ENCODE data around the gene ZDHHC11.
"Not testable (repeated sequence)": the region's sequence is repeated elsewhere in the genome, so short reads cannot be mapped to it uniquely, and the experiment has no call there.

The ZDHHC11 gene

GRCh38 chr5:762996-763395 lies 87.8 kb downstream of the ZDHHC11 start:
- not testable (repeated sequence) for H3K4me3 ChIP-seq (ENCODE audit: low read length); H3K27me3 ChIP-seq (ENCODE audit: insufficient read depth, low read length, poor library complexity); H4K8ac ChIP-seq (ENCODE audit: low read depth, low read length); H3K36me3 ChIP-seq (ENCODE audit: control insufficient read depth, insufficient read depth, low read length); H3K23ac ChIP-seq (ENCODE audit: low read length); H3K4me2 ChIP-seq (ENCODE audit: low read length); H3K79me2 ChIP-seq (ENCODE audit: control insufficient read depth, insufficient read depth, low read length); H3K56ac ChIP-seq (ENCODE audit: low read length); H3K18ac ChIP-seq (ENCODE audit: low read length); H2BK15ac ChIP-seq (replicated peaks; ENCODE audit: low read depth); H2BK5ac ChIP-seq (ENCODE audit: low read length); H3K9ac ChIP-seq (ENCODE audit: low read length); H2BK120ac ChIP-seq (ENCODE audit: low read depth, low read length); H2AK5ac ChIP-seq (ENCODE audit: low read length); H4K5ac ChIP-seq (ENCODE audit: low read length); H3K27ac ChIP-seq (ENCODE audit: low read depth, low read length); DNase-seq; H3K4ac ChIP-seq (ENCODE audit: low read depth, low read length); H3K4me1 ChIP-seq (ENCODE audit: control insufficient read depth, low read depth, low read length); H3K79me1 ChIP-seq (ENCODE audit: low read length)
- WGBS (ENCODE audit: extremely low coverage, insufficient coverage, low lambda C conversion rate) = no CpG with 5 or more reads among the region's 8 CpGs

- Histone ChIP-seq H3K4ac (ENCODE audit: low read depth, low read length) (no peak overlapping the region), H3K4me3 (ENCODE audit: low read length) (no peak overlapping the region), H3K79me1 (ENCODE audit: low read length) (no peaks in the 10 kb centered on the region), H3K27ac (ENCODE audit: low read depth, low read length) (no peak overlapping the region), H3K36me3 (ENCODE audit: control insufficient read depth, insufficient read depth, low read length) (no peaks in the 10 kb centered on the region), H2BK120ac (ENCODE audit: low read depth, low read length) (no peak overlapping the region), H2AK5ac (ENCODE audit: low read length) (no peak overlapping the region), H2BK5ac (ENCODE audit: low read length) (no peak overlapping the region), H3K27me3 (ENCODE audit: insufficient read depth, low read length, poor library complexity) (no peaks in the 10 kb centered on the region), H4K8ac (ENCODE audit: low read depth, low read length) (no peak overlapping the region), H4K5ac (ENCODE audit: low read length) (no peak overlapping the region), H3K23ac (ENCODE audit: low read length) (no peak overlapping the region), H2BK15ac (replicated peaks; ENCODE audit: low read depth) (no peak overlapping the region), H3K79me2 (ENCODE audit: control insufficient read depth, insufficient read depth, low read length) (no peaks in the 10 kb centered on the region), H3K56ac (ENCODE audit: low read length) (no peak overlapping the region), H3K18ac (ENCODE audit: low read length) (no peak overlapping the region), H3K4me2 (ENCODE audit: low read length) (no peak overlapping the region), H3K9ac (ENCODE audit: low read length) (no peak overlapping the region), H3K4me1 (ENCODE audit: control insufficient read depth, low read depth, low read length) (no peaks in the 10 kb centered on the region)
- no peak for DNase-seq
- no CpG with 5 or more reads among the region's 8 CpGs for WGBS (ENCODE audit: extremely low coverage, insufficient coverage, low lambda C conversion rate)
These were observed 88.7 kb downstream of the ZDHHC11 start for GRCh38 chr5:761854-762710.

GRCh38 chr5:761059-761771 lies 89.6 kb downstream of the ZDHHC11 start:
- no peak overlapping the region for H3K27ac ChIP-seq (ENCODE audit: low read depth, low read length)
- no peak overlapping the region for H3K18ac ChIP-seq (ENCODE audit: low read length)

GRCh38 chr5:760363-761058 lies 90.3 kb downstream of the ZDHHC11 start:
- H3K27me3 ChIP-seq (ENCODE audit: insufficient read depth, low read length, poor library complexity) = no peaks in the 10 kb centered on the region
- no peak overlapping the region for H4K8ac ChIP-seq (ENCODE audit: low read depth, low read length)
- H3K18ac ChIP-seq (ENCODE audit: low read length) = no peak overlapping the region
- no peak overlapping the region for H2BK120ac ChIP-seq (ENCODE audit: low read depth, low read length)
- no peak overlapping the region for H3K4me3 ChIP-seq (ENCODE audit: low read length)
- H4K5ac ChIP-seq (ENCODE audit: low read length) = no peak overlapping the region
- no peak overlapping the region for H3K56ac ChIP-seq (ENCODE audit: low read length)
- no CpG with 5 or more reads among the region's 24 CpGs for WGBS (ENCODE audit: extremely low coverage, insufficient coverage, low lambda C conversion rate)
- no peak overlapping the region for H2AK5ac ChIP-seq (ENCODE audit: low read length)
- H3K4ac ChIP-seq (ENCODE audit: low read depth, low read length) = no peak overlapping the region
- no peaks in the 10 kb centered on the region for H3K79me1 ChIP-seq (ENCODE audit: low read length)
- no peak for DNase-seq
- H2BK15ac ChIP-seq (replicated peaks; ENCODE audit: low read depth) = no peak overlapping the region
- no peaks in the 10 kb centered on the region for H3K4me1 ChIP-seq (ENCODE audit: control insufficient read depth, low read depth, low read length)
- H3K79me2 ChIP-seq (ENCODE audit: control insufficient read depth, insufficient read depth, low read length) = no peaks in the 10 kb centered on the region
- H3K23ac ChIP-seq (ENCODE audit: low read length) = no peak overlapping the region
- no peak overlapping the region for H2BK5ac ChIP-seq (ENCODE audit: low read length)
- no peaks in the 10 kb centered on the region for H3K36me3 ChIP-seq (ENCODE audit: control insufficient read depth, insufficient read depth, low read length)
- H3K4me2 ChIP-seq (ENCODE audit: low read length) = no peak overlapping the region
- no peak overlapping the region for H3K27ac ChIP-seq (ENCODE audit: low read depth, low read length)
- H3K9ac ChIP-seq (ENCODE audit: low read length) = no peak overlapping the region

More at GRCh38 chr5:761059-761771, 89.6 kb downstream of the ZDHHC11 start:
- Histone ChIP-seq H2BK5ac (ENCODE audit: low read length) (no peak overlapping the region), H2BK120ac (ENCODE audit: low read depth, low read length) (no peak overlapping the region), H3K79me1 (ENCODE audit: low read length) (no peaks in the 10 kb centered on the region), H3K4me2 (ENCODE audit: low read length) (no peak overlapping the region), H3K56ac (ENCODE audit: low read length) (no peak overlapping the region), H3K9ac (ENCODE audit: low read length) (no peak overlapping the region), H2BK15ac (replicated peaks; ENCODE audit: low read depth) (no peak overlapping the region), H2AK5ac (ENCODE audit: low read length) (no peak overlapping the region), H3K4me1 (ENCODE audit: control insufficient read depth, low read depth, low read length) (no peaks in the 10 kb centered on the region), H3K4me3 (ENCODE audit: low read length) (no peak overlapping the region), H3K36me3 (ENCODE audit: control insufficient read depth, insufficient read depth, low read length) (no peaks in the 10 kb centered on the region), H3K27me3 (ENCODE audit: insufficient read depth, low read length, poor library complexity) (no peaks in the 10 kb centered on the region), H4K5ac (ENCODE audit: low read length) (no peak overlapping the region), H4K8ac (ENCODE audit: low read depth, low read length) (no peak overlapping the region), H3K4ac (ENCODE audit: low read depth, low read length) (no peak overlapping the region), H3K79me2 (ENCODE audit: control insufficient read depth, insufficient read depth, low read length) (no peaks in the 10 kb centered on the region), H3K23ac (ENCODE audit: low read length) (no peak overlapping the region)
- DNase-seq = no peak
- WGBS (ENCODE audit: extremely low coverage, insufficient coverage, low lambda C conversion rate) = no CpG with 5 or more reads among the region's 15 CpGs

GRCh38 chr5:759781-760362 lies 90.9 kb downstream of the ZDHHC11 start:
- no peak overlapping the region for H2BK120ac ChIP-seq (ENCODE audit: low read depth, low read length)
- H3K4me3 ChIP-seq (ENCODE audit: low read length) = no peak overlapping the region
- no peak overlapping the region for H4K8ac ChIP-seq (ENCODE audit: low read depth, low read length)
- H3K4ac ChIP-seq (ENCODE audit: low read depth, low read length) = no peak overlapping the region
- no peak overlapping the region for H3K56ac ChIP-seq (ENCODE audit: low read length)
- H4K5ac ChIP-seq (ENCODE audit: low read length) = no peak overlapping the region
- H2BK15ac ChIP-seq (replicated peaks; ENCODE audit: low read depth) = no peak overlapping the region
- H2BK5ac ChIP-seq (ENCODE audit: low read length) = no peak overlapping the region
- DNase-seq = no peak
- no peaks in the 10 kb centered on the region for H3K79me2 ChIP-seq (ENCODE audit: control insufficient read depth, insufficient read depth, low read length)
- no peaks in the 10 kb centered on the region for H3K4me1 ChIP-seq (ENCODE audit: control insufficient read depth, low read depth, low read length)
- H3K18ac ChIP-seq (ENCODE audit: low read length) = no peak overlapping the region
- no peaks in the 10 kb centered on the region for H3K79me1 ChIP-seq (ENCODE audit: low read length)
- H3K9ac ChIP-seq (ENCODE audit: low read length) = no peak overlapping the region
- no peak overlapping the region for H3K27ac ChIP-seq (ENCODE audit: low read depth, low read length)
- no CpG with 5 or more reads among the region's 22 CpGs for WGBS (ENCODE audit: extremely low coverage, insufficient coverage, low lambda C conversion rate)
- no peaks in the 10 kb centered on the region for H3K27me3 ChIP-seq (ENCODE audit: insufficient read depth, low read length, poor library complexity)
- no peaks in the 10 kb centered on the region for H3K36me3 ChIP-seq (ENCODE audit: control insufficient read depth, insufficient read depth, low read length)
- no peak overlapping the region for H2AK5ac ChIP-seq (ENCODE audit: low read length)
- no peak overlapping the region for H3K4me2 ChIP-seq (ENCODE audit: low read length)
- no peak overlapping the region for H3K23ac ChIP-seq (ENCODE audit: low read length)

All from mesendoderm (in vitro differentiated cells).